SK-N-SH (cell line): Measurements from ENCODE around the gene CST6. TPM values are rescaled to one million over a fixed set of nuclear protein-coding genes. Genes with fewer than 3 reads are reported as not detected.

Source experiments
- CTCF ChIA-PET: fragments of 300-600, 350-600 bp; formaldehyde crosslinking; extraction: SDS; loops from one replicate; lab custom pipeline; 2021; lab: Yijun Ruan, JAX
- POLR2A ChIA-PET: fragments of 350-600 bp; sonication (Branson Sonifier 250); formaldehyde crosslinking; extraction: SDS; loops from one replicate; lab custom pipeline; 2020; ENCODE audit warnings: antibody characterized with exemption, inconsistent platforms; lab: Yijun Ruan, JAX
- DNase-seq: peaks from one replicate; pipeline ENCODE4 v3.0.0; 2012
- H2AFZ ChIP-seq: fragments of 200-600 bp; sonication (generic); 2 replicates; pipeline ENCODE4 v1.8.1; 2016; ENCODE audit warnings: antibody characterized with exemption, mild to moderate bottlenecking, low read depth
- H3F3A ChIP-seq: fragments of 200-600 bp; sonication (generic); replicated peaks from 2 replicates; pipeline ENCODE3; 2016; ENCODE audit warnings: antibody characterized with exemption, mild to moderate bottlenecking; ENCODE audit not compliant: insufficient read depth
- H3K27ac ChIP-seq, 2 experiments: fragments of 200-500 bp in 1 of 2; fragments of 200-600 bp in 1 of 2; sonication (Bioruptor generic) in 1 of 2; sonication (generic), shearing (Covaris generic) in 1 of 2; 2 replicates each; pipeline versions ENCODE4 v1.5.1 to v1.6.1; 2014 to 2016; ENCODE audit warnings: low read depth in 2 of 2, inconsistent platforms in 1 of 2, low read length in 1 of 2, mild to moderate bottlenecking in 1 of 2, mixed read lengths in 1 of 2
- H3K27me3 ChIP-seq: fragments of 200-600 bp; sonication (generic), shearing (Covaris generic); 2 replicates; pipeline ENCODE4 v1.6.1; 2016; ENCODE audit warnings: mixed run types; ENCODE audit not compliant: insufficient read depth
- H3K36me3 ChIP-seq, 2 experiments: fragments of 200-500 bp in 1 of 2; fragments of 200-600 bp in 1 of 2; sonication (Bioruptor generic) in 1 of 2; sonication (generic) in 1 of 2; replicated peaks in 1 of 2; 2 replicates each; pipeline versions ENCODE3 to v1.5.1; 2014 to 2016; ENCODE audit warnings: low read length in 1 of 2, mild to moderate bottlenecking in 1 of 2; ENCODE audit not compliant: insufficient read depth in 2 of 2, control insufficient read depth in 1 of 2
- H3K4me1 ChIP-seq, 2 experiments: fragments of 200-500 bp in 1 of 2; fragments of 200-600 bp in 1 of 2; sonication (Bioruptor generic) in 1 of 2; sonication (generic), shearing (Covaris generic) in 1 of 2; 2 replicates each; pipeline versions ENCODE4 v1.5.1 to v1.6.1; 2014 to 2016; ENCODE audit warnings: low read depth in 1 of 2, low read length in 1 of 2, mixed run types in 1 of 2; ENCODE audit not compliant: insufficient read depth in 2 of 2, control insufficient read depth in 1 of 2
- H3K4me2 ChIP-seq: fragments of 200-600 bp; sonication (generic), shearing (Covaris generic); 2 replicates; pipeline ENCODE4 v1.6.1; 2017; ENCODE audit warnings: mixed run types
- H3K4me3 ChIP-seq, 2 experiments: fragments of 200-500 bp in 1 of 2; fragments of 200-600 bp in 1 of 2; sonication (Bioruptor generic) in 1 of 2; sonication (generic), shearing (Covaris generic) in 1 of 2; 2 replicates each; pipeline versions ENCODE4 v1.5.1 to v1.8.1; 2014 to 2016; ENCODE audit warnings: low read depth in 2 of 2, inconsistent platforms in 1 of 2, low read length in 1 of 2, mild to moderate bottlenecking in 1 of 2, mixed read lengths in 1 of 2, moderate library complexity in 1 of 2
- H3K79me2 ChIP-seq: fragments of 200-600 bp; sonication (generic); 2 replicates; pipeline ENCODE4 v1.8.1; 2017; ENCODE audit warnings: mild to moderate bottlenecking; ENCODE audit not compliant: insufficient read depth
- H3K9ac ChIP-seq: fragments of 200-600 bp; sonication (generic); 2 replicates; pipeline ENCODE4 v1.6.1; 2017; ENCODE audit warnings: mixed run types
- H3K9me2 ChIP-seq: fragments of 200-600 bp; sonication (generic); 2 replicates; pipeline ENCODE4 v1.6.1; 2017; ENCODE audit warnings: mixed run types
- H3K9me3 ChIP-seq: fragments of 200-600 bp; sonication (generic); 2 replicates; pipeline ENCODE4 v1.6.1; 2017; ENCODE audit warnings: mixed run types, mild to moderate bottlenecking, moderate library complexity
- H4K20me1 ChIP-seq: fragments of 200-600 bp; sonication (generic); 2 replicates; pipeline ENCODE4 v1.6.1; 2017; ENCODE audit warnings: mild to moderate bottlenecking, mixed run types; ENCODE audit not compliant: insufficient read depth
- CHD2 ChIP-seq: fragments of 150-350 bp; IDR thresholded peaks from 2 replicates; pipeline ENCODE4 v1.6.1; 2018; ENCODE audit warnings: low read length; ENCODE audit not compliant: partially characterized antibody
- CTCF ChIP-seq: fragments of 200-600 bp; sonication (generic); IDR thresholded peaks from 2 replicates; pipeline ENCODE4 v1.6.1; 2017; ENCODE audit warnings: antibody characterized with exemption, mild to moderate bottlenecking, moderate library complexity
- EZH2phosphoT487 ChIP-seq: fragments of 200-600 bp; sonication (generic); IDR thresholded peaks from 2 replicates; pipeline ENCODE4 v1.6.1; 2017; ENCODE audit warnings: low read depth, mixed run types, mild to moderate bottlenecking, antibody characterized with exemption, moderate library complexity, borderline replicate concordance
- FOXM1 ChIP-seq: IDR thresholded peaks from 2 replicates; pipeline ENCODE4 v1.4.0; 2012; ENCODE audit warnings: low read depth, mild to moderate bottlenecking
- GABPA ChIP-seq: IDR thresholded peaks from 2 replicates; pipeline ENCODE4 v1.4.0; 2012; ENCODE audit warnings: low read depth, mild to moderate bottlenecking
- GATA2 ChIP-seq: sonication (generic); formaldehyde crosslinking; IDR thresholded peaks from 2 replicates; pipeline ENCODE4 v1.5.0; 2020; ENCODE audit warnings: mild to moderate bottlenecking, missing genetic modification reagents
- IRF3 ChIP-seq: fragments of 150-350 bp; IDR thresholded peaks from 2 replicates; pipeline ENCODE4 v1.6.1; 2016; ENCODE audit warnings: mild to moderate bottlenecking, low read depth, low read length
- JUND ChIP-seq: IDR thresholded peaks from 2 replicates; pipeline ENCODE4 v1.4.0; 2012
- MEF2A ChIP-seq: IDR thresholded peaks from 2 replicates; pipeline ENCODE4 v1.4.0; 2012; ENCODE audit warnings: low read depth, borderline replicate concordance
- NRF1 ChIP-seq: IDR thresholded peaks from 2 replicates; pipeline ENCODE4 v1.6.1; 2012; ENCODE audit warnings: low read depth, mild to moderate bottlenecking, low read length
- POLR2AphosphoS5 ChIP-seq: IDR thresholded peaks from 2 replicates; pipeline ENCODE4 v1.6.1; 2012; ENCODE audit warnings: low read depth, low read length
- RFX5 ChIP-seq: IDR thresholded peaks from 2 replicates; pipeline ENCODE4 v1.6.1; 2012; ENCODE audit warnings: mild to moderate bottlenecking, improper control_type of control experiment, low read length
- RXRA ChIP-seq: IDR thresholded peaks from 2 replicates; pipeline ENCODE4 v1.4.0; 2012; ENCODE audit warnings: low read depth, mild to moderate bottlenecking, borderline replicate concordance
- TEAD4 ChIP-seq: IDR thresholded peaks from 2 replicates; pipeline ENCODE4 v1.4.0; 2012; ENCODE audit warnings: mild to moderate bottlenecking, borderline replicate concordance; ENCODE audit not compliant: insufficient read depth
- WGBS: methylation state at CpG from one replicate; pipeline ENCODE4 v1.1.6; 2017; ENCODE audit warnings: low lambda C conversion rate; 5-methylcytosine and 5-hydroxymethylcytosine counted together
- polyA plus RNA-seq, 3 experiments: library from polyadenylated mRNA; depleted of rRNA; stranded (reverse); fragments of >200 nt; gene quantifications; 2 replicates each; pipeline ENCODE4 v1.2.3, GENCODE V29; 2012
- TF ChIP-seq, protein P1 (sequence below): fragments of 150-350 bp; IDR thresholded peaks from 2 replicates; pipeline ENCODE4 v1.6.1; 2017; ENCODE audit warnings: antibody characterized with exemption, low read length, low read depth, borderline replicate concordance
- TF ChIP-seq, protein P2 (sequence below): IDR thresholded peaks from 2 replicates; pipeline ENCODE4 v1.6.1; 2012; ENCODE audit warnings: mild to moderate bottlenecking, low read depth, low read length, moderate library complexity

Gene CST6
- polyA plus RNA-seq, 1 of the 3 experiments (the other 2 are of a cell fraction) = 0.90 TPM

GRCh38 chr11:66013762-66014100 lies 1.9 kb downstream of the CST6 start:
- ChIA-PET POLR2A (no interaction called here), CTCF (interaction anchor here (1.6 to 4.3 kb wide), 4 partner anchors 9 to 54 kb away, joined by 6 to 36 read pairs (median 8); partner anchors contain the start of genes BANF1 and EIF1AD)
- TF ChIP-seq CHD2 (no peak), NRF1 (no peak), FOXM1 (no peak), POLR2AphosphoS5 (no peak), RXRA (no peak), JUND (no peak), TEAD4 (no peak)
- H3K4me2 ChIP-seq = no peak overlapping the region
- H3K27ac ChIP-seq = peak overlapping the region in 1 of 2 experiments; percentile 92; a peak in 1 of 4 replicates
- no peaks in the 10 kb centered on the region for H3K36me3 ChIP-seq
- no peak overlapping the region for H3K4me3 ChIP-seq
- no peak overlapping the region for H2AFZ ChIP-seq
- no peak for DNase-seq
- H3K4me1 ChIP-seq = peaks cover 15 to 29% of the 10 kb centered on the region in 2 experiments; a peak in 3 of 4 replicates
- H3K9me3 ChIP-seq = no peaks in the 10 kb centered on the region
- H3K9me2 ChIP-seq = no peaks in the 10 kb centered on the region
- H3K79me2 ChIP-seq = peaks cover 20% of the 10 kb centered on the region; the same call in 1 of the 2 replicates
- peaks cover 33% of the 10 kb centered on the region for H3F3A ChIP-seq
- no peaks in the 10 kb centered on the region for H3K27me3 ChIP-seq
- no peaks in the 10 kb centered on the region for H4K20me1 ChIP-seq
- 92% methylated on average over 4 of the region's 7 CpGs for WGBS
- H3K9ac ChIP-seq = no peak overlapping the region

GRCh38 chr11:66014804-66015453 lies 3.1 kb downstream of the CST6 start:
- Histone ChIP-seq H3K36me3 (no peaks in the 10 kb centered on the region), H3K4me1 (peaks cover 15 to 29% of the 10 kb centered on the region in 2 experiments; a peak in 3 of 4 replicates), H4K20me1 (no peaks in the 10 kb centered on the region), H3K9me2 (no peaks in the 10 kb centered on the region), H3F3A (peaks cover 30% of the 10 kb centered on the region), H3K27ac (peak overlapping the region; percentile 73 to 92), H3K4me3 (no peak overlapping the region), H3K4me2 (peak overlapping the region; percentile 74), H3K9me3 (no peaks in the 10 kb centered on the region), H3K9ac (peak overlapping the region; percentile 71), H2AFZ (peak overlapping the region; percentile 35; the same call in 1 of the 2 replicates), H3K27me3 (no peaks in the 10 kb centered on the region), H3K79me2 (peaks cover 30% of the 10 kb centered on the region; the same call in 1 of the 2 replicates)
- WGBS = 82% methylated on average over 4 of the region's 6 CpGs
- no peak for DNase-seq
- ChIA-PET CTCF (interaction anchor here (1.1 to 4.3 kb wide), 2 partner anchors 8 to 31 kb away, joined by 3 to 36 read pairs; no protein-coding TSS in a partner anchor), POLR2A (no interaction called here)
- TF ChIP-seq MEF2A (no peak), GABPA (no peak), EZH2phosphoT487 (no peak), GATA2 (CRISPR knock-in tag) (no peak), IRF3 (no peak), RFX5 (no peak), RXRA (no peak), CTCF (no peak)
- TF ChIP-seq, protein P1, sequence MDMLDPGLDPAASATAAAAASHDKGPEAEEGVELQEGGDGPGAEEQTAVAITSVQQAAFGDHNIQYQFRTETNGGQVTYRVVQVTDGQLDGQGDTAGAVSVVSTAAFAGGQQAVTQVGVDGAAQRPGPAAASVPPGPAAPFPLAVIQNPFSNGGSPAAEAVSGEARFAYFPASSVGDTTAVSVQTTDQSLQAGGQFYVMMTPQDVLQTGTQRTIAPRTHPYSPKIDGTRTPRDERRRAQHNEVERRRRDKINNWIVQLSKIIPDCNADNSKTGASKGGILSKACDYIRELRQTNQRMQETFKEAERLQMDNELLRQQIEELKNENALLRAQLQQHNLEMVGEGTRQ = no peak
- TF ChIP-seq, protein P2, sequence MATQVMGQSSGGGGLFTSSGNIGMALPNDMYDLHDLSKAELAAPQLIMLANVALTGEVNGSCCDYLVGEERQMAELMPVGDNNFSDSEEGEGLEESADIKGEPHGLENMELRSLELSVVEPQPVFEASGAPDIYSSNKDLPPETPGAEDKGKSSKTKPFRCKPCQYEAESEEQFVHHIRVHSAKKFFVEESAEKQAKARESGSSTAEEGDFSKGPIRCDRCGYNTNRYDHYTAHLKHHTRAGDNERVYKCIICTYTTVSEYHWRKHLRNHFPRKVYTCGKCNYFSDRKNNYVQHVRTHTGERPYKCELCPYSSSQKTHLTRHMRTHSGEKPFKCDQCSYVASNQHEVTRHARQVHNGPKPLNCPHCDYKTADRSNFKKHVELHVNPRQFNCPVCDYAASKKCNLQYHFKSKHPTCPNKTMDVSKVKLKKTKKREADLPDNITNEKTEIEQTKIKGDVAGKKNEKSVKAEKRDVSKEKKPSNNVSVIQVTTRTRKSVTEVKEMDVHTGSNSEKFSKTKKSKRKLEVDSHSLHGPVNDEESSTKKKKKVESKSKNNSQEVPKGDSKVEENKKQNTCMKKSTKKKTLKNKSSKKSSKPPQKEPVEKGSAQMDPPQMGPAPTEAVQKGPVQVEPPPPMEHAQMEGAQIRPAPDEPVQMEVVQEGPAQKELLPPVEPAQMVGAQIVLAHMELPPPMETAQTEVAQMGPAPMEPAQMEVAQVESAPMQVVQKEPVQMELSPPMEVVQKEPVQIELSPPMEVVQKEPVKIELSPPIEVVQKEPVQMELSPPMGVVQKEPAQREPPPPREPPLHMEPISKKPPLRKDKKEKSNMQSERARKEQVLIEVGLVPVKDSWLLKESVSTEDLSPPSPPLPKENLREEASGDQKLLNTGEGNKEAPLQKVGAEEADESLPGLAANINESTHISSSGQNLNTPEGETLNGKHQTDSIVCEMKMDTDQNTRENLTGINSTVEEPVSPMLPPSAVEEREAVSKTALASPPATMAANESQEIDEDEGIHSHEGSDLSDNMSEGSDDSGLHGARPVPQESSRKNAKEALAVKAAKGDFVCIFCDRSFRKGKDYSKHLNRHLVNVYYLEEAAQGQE = no peak
